ENCODE measurements around the gene PCBP3. TPM values are rescaled to one million over a fixed set of nuclear protein-coding genes. Genes with fewer than 3 reads are reported as not detected.

The PCBP3 gene
- total and polyA plus RNA-seq, 2 of the 8 experiments (the other 6 are each of a cell fraction or from before 2014, with no cell fraction given) = 3.5 to 6.3 TPM

DNA sequence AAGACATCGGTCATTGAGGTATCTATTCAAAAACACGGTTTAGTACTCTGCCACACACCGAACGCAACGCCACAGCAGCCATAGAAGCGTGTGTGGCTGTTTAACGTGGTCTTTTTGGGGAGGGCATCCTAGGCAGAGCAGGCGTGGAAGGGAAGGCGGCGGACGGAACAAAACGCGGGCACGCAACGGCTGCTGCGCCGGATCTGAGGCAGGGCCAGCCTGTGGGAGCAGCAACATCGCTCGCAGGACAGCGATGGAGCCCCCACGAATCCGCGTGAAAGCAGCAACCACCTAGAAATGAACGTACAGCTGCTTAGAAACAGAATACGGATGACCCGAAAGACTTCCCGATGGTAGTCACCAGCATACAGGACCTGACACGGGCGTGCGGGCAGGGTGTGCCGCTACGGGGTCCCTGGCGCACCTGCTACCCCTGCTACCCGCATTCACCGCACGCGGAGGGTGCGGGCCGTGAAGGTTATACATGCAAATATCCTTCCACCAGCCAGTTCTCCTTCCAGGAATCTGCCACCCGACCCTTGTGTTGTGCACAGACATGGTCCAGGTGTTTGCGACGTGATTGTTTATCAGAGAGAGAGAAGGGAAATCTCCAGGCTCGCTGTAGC is 223.6 kb downstream of the PCBP3 start:
- Histone ChIP-seq H3K9ac (replicated peaks in 1 of 4; ENCODE audit: extremely low read depth in 1 of 4, low read depth in 3 of 4, low read length in 3 of 4) (no peak overlapping the region), H3K4me2 (ENCODE audit: insufficient read depth in 1 of 2, low read depth in 2 of 2, low read length in 2 of 2) (no peak overlapping the region), H3K27ac (ENCODE audit: low read depth, low read length) (no peak overlapping the region), H3K27me3 (replicated peaks in 1 of 4; ENCODE audit: control insufficient read depth in 3 of 4, extremely low read depth in 1 of 4, insufficient read depth in 3 of 4, low read length in 3 of 4) (no peaks in the 10 kb centered on the region), H3K9me3 (ENCODE audit: insufficient read depth in 2 of 2, low read depth in 1 of 2, low read length in 1 of 2) (no peaks in the 10 kb centered on the region), H3K23ac (ENCODE audit: insufficient read length) (no peak overlapping the region), H3K79me1 (ENCODE audit: low read depth, low read length) (no peaks in the 10 kb centered on the region), H4K91ac (replicated peaks; ENCODE audit: insufficient read length, low read length) (no peak overlapping the region), H3K79me2 (ENCODE audit: control insufficient read depth in 1 of 2, insufficient read depth in 2 of 2, low read length in 2 of 2) (no peaks in the 10 kb centered on the region), H3K18ac (ENCODE audit: extremely low read depth, low read length) (no peak overlapping the region), H3K36me3 (ENCODE audit: control insufficient read depth in 2 of 4, insufficient read depth in 4 of 4, low read length in 3 of 4) (no peaks in the 10 kb centered on the region), H4K20me1 (replicated peaks in 1 of 2; ENCODE audit: control insufficient read depth in 1 of 2, insufficient read depth in 2 of 2, low read length in 2 of 2) (peaks cover 0 to 4% of the 10 kb centered on the region in 2 experiments), H2BK15ac (ENCODE audit: low read length) (no peak overlapping the region), H4K5ac (ENCODE audit: insufficient read length, low read depth, low read length) (no peak overlapping the region), H3K4ac (replicated peaks; ENCODE audit: insufficient read length, low read depth, low read length) (no peak overlapping the region), H2AFZ (ENCODE audit: low read length) (no peak overlapping the region), H2AK5ac (ENCODE audit: low read depth, low read length) (no peak overlapping the region), H2BK120ac (replicated peaks; ENCODE audit: low read depth, low read length) (no peak overlapping the region), H3K56ac (replicated peaks; ENCODE audit: insufficient read length, low read depth, low read length) (no peak overlapping the region), H2BK12ac (ENCODE audit: low read depth, low read length) (no peak overlapping the region), H2BK5ac (ENCODE audit: low read depth, low read length) (no peak overlapping the region), H3K4me3 (ENCODE audit: extremely low read depth in 1 of 4, insufficient read depth in 2 of 4, low read depth in 3 of 4, low read length in 4 of 4) (no peak overlapping the region), H4K8ac (ENCODE audit: extremely low read depth, insufficient read depth, low read length) (0 out of 2 replicates have a peak overlapping the region, but pooled peaks have one; percentile 65), H3K4me1 (replicated peaks in 1 of 4; ENCODE audit: control insufficient read depth in 3 of 4, insufficient read depth in 4 of 4, low read length in 3 of 4) (no peaks in the 10 kb centered on the region; a peak in 1 of 7 replicates), H2BK20ac (ENCODE audit: low read length) (no peak overlapping the region), H3K23me2 (ENCODE audit: low read depth, low read length) (no peaks in the 10 kb centered on the region), H3K14ac (ENCODE audit: insufficient read length) (no peak overlapping the region)
- FAIRE-seq (no peak), DNase-seq (ENCODE audit: low read depth in 1 of 2, low spot score in 2 of 2) (no peak)
- WGBS, 2 experiments (ENCODE audit: extremely low coverage in 1 of 2, insufficient coverage in 1 of 2, insufficient read length in 1 of 2, insufficient replicate concordance in 2 of 2, low coverage in 1 of 2, low lambda C conversion rate in 2 of 2, missing lambda C conversion rate in 1 of 2) = 94% methylated on average over 42 of the region's 43 CpGs; no CpG with 5 or more reads in 1 of the 2 experiments
- ChIA-PET POLR2A (ENCODE audit: partially characterized antibody) (no interaction called here), CTCF (ENCODE audit: partially characterized antibody) (interaction anchor here (1.0 kb wide), 1 partner anchor 11 kb away, joined by 3 read pairs; no protein-coding TSS in a partner anchor)
- TF ChIP-seq TBP (IDR thresholded peaks at IDR 0.05; ENCODE audit: low read depth, low read length) (no peak), CREB1 (IDR thresholded peaks at IDR 0.05) (no peak), RNF2 (IDR thresholded peaks at IDR 0.05; ENCODE audit: borderline replicate concordance, low read depth, low read length, missing control alignments, poor library complexity, severe bottlenecking) (no peak), KDM5A (IDR thresholded peaks at IDR 0.05; ENCODE audit: low read length) (no peak)
